GM21367 (cell line): ENCODE results near the gene SECTM1.

ENCODE experiments used
- ATAC-seq: cut with Tn5 transposase; IDR thresholded peaks from one replicate; pipeline ENCODE4 v1.9.1; 2021; ENCODE audit not compliant: unreplicated experiment

SECTM1 gene

GRCh38 chr17:82300707-82301270, 32.8 kb downstream of the SECTM1 start:
- no peak for ATAC-seq

- ATAC-seq: no peak
Measured at GRCh38 chr17:82300228-82300627, 33.3 kb downstream of the SECTM1 start.

- ATAC-seq: no peak
Measured at GRCh38 chr17:82299452-82299851, 34.1 kb downstream of the SECTM1 start.

- ATAC-seq: no peak
Measured at GRCh38 chr17:82298538-82299421, 34.8 kb downstream of the SECTM1 start.

GRCh38 chr17:82297714-82298537, 35.6 kb downstream of the SECTM1 start:
- no peak for ATAC-seq

GRCh38 chr17:82297280-82297713, 36.3 kb downstream of the SECTM1 start:
- ATAC-seq: no peak

GRCh38 chr17:82296511-82297279, 36.9 kb downstream of the SECTM1 start:
- no peak for ATAC-seq

GRCh38 chr17:82295472-82295814, 38.1 kb downstream of the SECTM1 start:
- no peak for ATAC-seq

GRCh38 chr17:82294064-82294773, 39.3 kb downstream of the SECTM1 start:
- ATAC-seq: no peak

GRCh38 chr17:82292251-82293154, 41.1 kb downstream of the SECTM1 start:
- peak; percentile 87 for ATAC-seq

- ATAC-seq: no peak
Measured at GRCh38 chr17:82291582-82292250, 41.9 kb downstream of the SECTM1 start.

GRCh38 chr17:82287868-82288801, 45.4 kb downstream of the SECTM1 start:
- ATAC-seq: no peak

- no peak for ATAC-seq
Measured at GRCh38 chr17:82287013-82287867, 46.3 kb downstream of the SECTM1 start.

GRCh38 chr17:82285141-82285540, 48.4 kb downstream of the SECTM1 start:
- ATAC-seq: no peak

GRCh38 chr17:82283208-82283749, 50.3 kb downstream of the SECTM1 start:
- no peak for ATAC-seq
